Left forelimb (tissue), 1 donor: Measurements from ENCODE around the gene MT1B.
"Not testable (repeated sequence)": the region's sequence is repeated elsewhere in the genome, so short reads cannot be mapped to it uniquely, and the experiment has no call there.

Experiments
- DNase-seq: peaks from one replicate; pipeline ENCODE4 v3.0.0-alpha.2; 2018; ENCODE audit warnings: low spot score

Gene MT1B

GRCh38 chr16:56637814-56638750 is 13.6 kb upstream of the MT1B start, which contains the start of gene MT1A:
Gene MT1A, plus strand, starts transcription at chr16:56638666. Its CDS starts 73 bp downstream, at chr16:56638739.
- no peak for DNase-seq

- no peak for DNase-seq
Measured at GRCh38 chr16:56639045-56639444, 12.6 kb upstream of the MT1B start.

DNA sequence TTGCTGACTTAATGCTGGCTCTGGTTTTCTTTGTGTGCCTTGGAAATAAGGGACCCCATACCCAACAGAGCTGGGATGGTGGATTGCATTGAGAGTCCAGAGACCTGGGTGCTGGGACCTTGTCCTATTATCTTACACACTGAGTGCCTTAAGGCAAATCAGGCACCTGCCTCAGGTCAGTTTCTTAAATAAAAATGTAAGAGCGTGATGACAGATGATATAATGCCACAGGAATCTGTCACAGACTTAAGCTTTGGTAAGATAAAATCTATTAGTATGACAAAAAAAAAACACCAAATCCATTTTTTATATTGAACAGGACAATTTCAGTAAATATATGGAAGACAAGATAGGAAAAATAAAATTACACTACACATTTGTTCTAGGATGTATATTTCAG is 11.6 kb upstream of the MT1B start:
- no peak for DNase-seq

DNA sequence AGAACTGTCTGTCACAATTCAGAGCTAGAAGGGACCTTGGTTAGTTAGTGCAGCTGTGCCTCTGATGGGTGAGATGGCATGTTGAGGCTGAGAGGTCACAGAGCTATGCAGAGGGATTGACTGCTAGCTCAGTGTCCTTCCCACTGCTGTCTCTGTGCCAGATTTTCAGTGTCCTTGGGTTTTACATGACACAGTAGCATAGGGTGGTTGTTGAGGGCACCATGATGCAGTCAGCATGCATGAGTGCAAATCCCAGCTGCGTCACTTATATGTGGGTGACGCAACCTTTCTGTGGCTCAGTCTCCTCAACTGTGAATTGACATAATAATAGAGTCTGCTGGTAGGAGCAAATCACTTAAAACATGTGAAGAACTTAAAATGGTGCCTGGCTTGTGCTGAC is 10.5 kb upstream of the MT1B start:
- DNase-seq: no peak

GRCh38 chr16:56643080-56643778 is 8.5 kb upstream of the MT1B start:
- DNase-seq: no peak

- DNase-seq: no peak
Measured at GRCh38 chr16:56643833-56644232, 7.9 kb upstream of the MT1B start.

- no peak for DNase-seq
Measured at GRCh38 chr16:56645311-56645710, 6.4 kb upstream of the MT1B start.

GRCh38 chr16:56645838-56646237 is 5.8 kb upstream of the MT1B start:
- no peak for DNase-seq

GRCh38 chr16:56647641-56648431 is 3.9 kb upstream of the MT1B start:
- no peak for DNase-seq

- DNase-seq: no peak
Measured at GRCh38 chr16:56649271-56649670, 2.4 kb upstream of the MT1B start.

DNA sequence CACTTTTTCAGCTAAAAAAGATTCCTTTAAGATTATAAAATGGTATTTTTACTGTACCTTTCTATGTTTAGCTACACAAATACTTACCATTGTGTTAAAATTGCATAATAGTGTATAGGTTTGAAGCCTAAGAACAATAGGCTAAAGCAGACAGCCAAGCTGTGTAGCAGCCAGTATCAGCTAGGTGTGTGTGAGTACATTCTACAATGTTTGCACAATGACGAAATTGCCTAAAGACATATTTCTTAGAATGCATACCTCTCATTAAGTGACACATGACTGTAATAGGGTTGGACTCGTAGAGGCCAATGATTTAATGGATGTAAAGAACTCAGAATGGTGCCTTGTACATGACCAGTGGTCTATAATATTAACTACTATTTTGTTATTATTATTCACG is 1.9 kb upstream of the MT1B start:
- DNase-seq: no peak

- DNase-seq: no peak
Measured at GRCh38 chr16:56652600-56652999, 914 bp downstream of the MT1B start.

DNA sequence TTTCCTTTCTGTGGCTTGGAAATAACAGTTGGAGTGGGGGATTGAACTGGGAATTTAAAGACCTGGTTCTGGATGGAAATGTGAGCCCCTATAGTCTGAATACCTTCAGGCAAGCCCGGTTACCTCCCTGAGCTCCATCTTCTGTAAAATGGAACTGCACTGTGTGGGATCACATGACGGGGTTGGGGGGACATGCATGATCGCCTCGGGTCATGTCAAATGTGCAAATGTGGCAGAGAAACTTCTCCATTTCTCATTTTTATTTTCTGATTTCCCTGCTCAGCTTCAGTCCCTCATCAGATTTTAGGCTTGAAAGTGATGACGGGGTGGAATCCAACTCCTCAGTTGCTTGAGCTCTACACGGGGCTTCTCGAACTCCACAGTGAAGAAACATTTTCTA is 1.5 kb downstream of the MT1B start:
- DNase-seq: no peak

DNA sequence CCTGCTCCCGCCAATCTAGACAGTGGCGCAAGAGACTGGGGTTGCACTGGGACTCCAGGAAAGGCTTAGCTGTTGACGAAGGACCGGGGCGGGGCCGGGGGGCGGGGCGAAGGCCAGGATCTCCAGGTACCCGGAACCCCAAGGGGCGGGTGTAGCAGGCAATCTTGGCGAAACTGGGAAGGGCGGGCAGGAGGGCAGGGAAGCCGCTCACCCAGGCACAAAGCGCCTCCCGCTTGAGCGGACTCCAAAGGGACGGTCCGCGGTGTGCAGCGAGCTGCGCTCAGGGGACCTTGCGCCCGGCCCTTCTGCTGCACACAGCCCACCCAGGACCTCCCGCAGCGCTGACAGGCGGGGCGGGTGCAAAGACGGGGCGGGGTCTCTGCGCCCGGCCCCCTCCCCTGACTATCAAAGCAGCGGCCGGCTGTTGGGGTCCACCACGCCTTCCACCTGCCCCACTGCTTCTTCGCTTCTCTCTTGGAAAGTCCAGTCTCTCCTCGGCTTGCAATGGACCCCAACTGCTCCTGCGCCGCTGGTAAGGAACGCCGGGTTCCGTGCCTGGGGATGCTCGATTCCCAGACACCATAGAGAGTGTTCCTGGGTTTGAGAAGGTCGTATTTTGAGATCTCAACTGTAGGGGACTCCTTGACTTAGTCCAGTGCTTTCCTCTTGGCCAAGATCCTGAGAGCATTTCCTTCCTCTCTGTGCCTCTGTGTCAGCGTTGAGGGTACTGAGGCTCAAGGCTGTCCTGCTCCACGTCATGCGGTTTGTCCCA is 6.1 kb downstream of the MT1B start, which contains the start of gene MT1F:
MT1F (plus strand) TSS at position 405 of the 772 bp plus-strand sequence; CDS start at position 505, 100 bp downstream.
- no peak for DNase-seq

DNA sequence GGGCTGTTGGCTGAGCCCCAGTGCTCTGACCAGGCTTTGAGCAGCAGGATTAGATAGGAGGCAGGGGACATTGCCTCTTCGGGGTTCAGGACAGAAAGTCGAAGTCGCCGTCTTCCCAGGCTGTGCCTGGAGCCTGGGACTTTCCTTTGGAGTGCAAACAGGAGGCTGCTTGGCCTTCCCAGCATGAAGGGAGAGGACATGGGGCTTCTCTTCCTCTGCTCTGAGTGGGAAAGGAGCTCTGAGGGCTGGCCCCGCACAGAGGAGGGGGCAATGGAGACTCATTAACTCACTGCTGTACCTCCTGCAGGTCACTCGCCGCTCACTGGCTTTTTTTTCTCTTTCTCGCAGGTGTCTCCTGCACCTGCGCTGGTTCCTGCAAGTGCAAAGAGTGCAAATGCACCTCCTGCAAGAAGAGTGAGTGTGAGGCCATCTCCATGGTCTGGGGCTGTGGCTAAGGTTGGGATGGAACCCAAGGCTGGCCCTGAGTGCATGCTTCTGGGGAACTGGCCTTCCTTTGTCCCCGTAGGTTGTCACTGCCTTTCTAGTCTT is 6.7 kb downstream of the MT1B start:
- no peak for DNase-seq

GRCh38 chr16:56662357-56663354 is 11.0 kb downstream of the MT1B start:
- DNase-seq: no peak

GRCh38 chr16:56664506-56664905 is 12.8 kb downstream of the MT1B start:
- no peak for DNase-seq

DNA sequence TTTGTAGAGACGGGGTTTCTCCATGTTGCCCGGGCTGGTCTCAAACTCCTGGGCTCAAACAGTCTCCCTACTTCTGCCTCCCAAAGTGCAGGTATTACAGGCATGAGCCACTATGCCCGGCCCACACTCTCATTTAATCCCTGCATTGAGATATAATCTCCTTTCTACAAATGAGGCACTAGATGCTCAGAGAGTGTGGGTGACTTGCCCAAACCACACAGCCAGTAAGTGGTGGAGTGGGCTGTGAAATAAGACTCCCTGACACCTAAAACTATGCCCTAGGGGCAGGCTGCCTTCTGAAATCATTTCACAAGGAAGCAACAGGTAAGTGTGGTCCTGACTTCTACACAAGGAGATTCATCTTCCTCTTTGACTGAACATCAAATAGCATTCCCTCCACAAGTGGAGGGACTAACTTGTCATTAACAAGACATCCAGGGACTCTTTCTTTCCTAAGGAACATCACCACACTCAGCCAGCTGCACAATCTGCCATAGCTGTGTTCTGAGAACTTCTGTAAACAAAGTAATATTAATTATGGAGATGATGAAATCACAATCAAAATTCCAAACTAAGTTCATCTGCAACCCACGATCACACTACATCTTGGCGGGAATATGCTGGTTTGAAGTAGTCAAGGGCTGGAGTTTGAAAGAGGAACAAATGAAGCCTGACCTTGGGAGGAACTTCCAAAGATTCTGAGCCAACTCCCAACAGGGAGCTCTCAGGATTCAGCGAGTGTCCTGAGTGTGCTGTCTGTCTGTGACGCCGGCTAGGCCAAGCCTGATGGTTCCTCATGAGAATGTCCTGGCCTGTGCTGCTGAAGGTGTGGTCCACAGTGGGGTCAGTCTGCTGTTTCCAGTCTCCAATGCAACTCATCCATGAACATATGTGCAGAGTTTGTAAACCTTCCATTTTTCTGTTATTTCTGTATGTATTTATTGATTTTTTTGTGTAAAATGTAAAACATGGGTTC is 13.9 kb downstream of the MT1B start:
- not testable (repeated sequence) for DNase-seq
